ENCODE results near the gene DHRS3.
A peak's percentile ranks its signal among the peaks of the same experiment; 100 is the strongest.
"Not testable (repeated sequence)": the region's sequence is repeated elsewhere in the genome, so short reads cannot be mapped to it uniquely, and the experiment has no call there.

Gene DHRS3, protein sequence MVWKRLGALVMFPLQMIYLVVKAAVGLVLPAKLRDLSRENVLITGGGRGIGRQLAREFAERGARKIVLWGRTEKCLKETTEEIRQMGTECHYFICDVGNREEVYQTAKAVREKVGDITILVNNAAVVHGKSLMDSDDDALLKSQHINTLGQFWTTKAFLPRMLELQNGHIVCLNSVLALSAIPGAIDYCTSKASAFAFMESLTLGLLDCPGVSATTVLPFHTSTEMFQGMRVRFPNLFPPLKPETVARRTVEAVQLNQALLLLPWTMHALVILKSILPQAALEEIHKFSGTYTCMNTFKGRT

DNA sequence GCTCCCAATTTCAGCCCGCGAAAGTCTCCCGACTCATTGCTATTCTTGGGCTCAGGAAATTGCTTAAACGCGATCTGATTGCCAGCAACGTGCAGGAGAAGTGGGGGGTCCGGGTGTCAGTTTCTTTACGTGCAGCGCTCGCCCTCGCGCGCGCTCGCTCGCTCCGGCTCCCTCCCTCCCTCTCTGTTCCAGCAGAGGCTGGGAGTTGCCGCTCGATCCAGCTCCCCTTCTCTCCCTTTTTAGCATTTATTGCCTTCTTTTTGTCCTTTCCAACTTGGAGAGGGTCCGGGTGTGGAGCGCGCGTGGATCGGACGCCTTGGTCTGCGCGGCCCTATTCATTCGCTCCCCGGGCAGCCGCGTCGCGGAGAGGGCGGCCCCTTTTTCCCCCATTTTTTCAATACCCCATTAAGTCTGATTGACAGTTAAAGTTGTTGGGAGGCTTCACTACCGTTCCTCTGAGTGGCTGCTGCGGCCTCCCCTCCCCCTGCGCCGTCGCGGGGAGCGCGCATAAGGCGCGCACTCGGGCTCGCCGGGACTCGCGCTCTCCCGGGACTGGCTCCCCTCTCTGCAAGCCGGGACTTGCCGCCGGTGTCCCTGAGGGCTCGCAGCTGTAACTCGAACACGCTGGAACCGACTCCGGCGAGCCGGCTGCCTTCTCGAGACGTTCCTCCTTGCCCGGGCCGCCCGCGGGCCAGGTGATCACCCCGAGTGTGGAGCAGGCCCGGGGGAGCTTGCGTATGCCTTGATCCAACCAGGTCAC, at the start of gene DHRS3:
TSS of gene DHRS3 (minus strand) at position 310 of the 760 bp plus-strand sequence. CDS start 862 bp downstream, outside the sequence.
- peak; percentile 54 to 66 for DNase-seq

GRCh38 chr1:12666141-12666735, 48.2 kb upstream of the DHRS3 start:
- no peak for DNase-seq

GRCh38 chr1:12665511-12665910, 47.5 kb upstream of the DHRS3 start:
- DNase-seq = no peak

- no peak for DNase-seq
Measured at GRCh38 chr1:12662556-12662955, 44.5 kb upstream of the DHRS3 start.

DNA sequence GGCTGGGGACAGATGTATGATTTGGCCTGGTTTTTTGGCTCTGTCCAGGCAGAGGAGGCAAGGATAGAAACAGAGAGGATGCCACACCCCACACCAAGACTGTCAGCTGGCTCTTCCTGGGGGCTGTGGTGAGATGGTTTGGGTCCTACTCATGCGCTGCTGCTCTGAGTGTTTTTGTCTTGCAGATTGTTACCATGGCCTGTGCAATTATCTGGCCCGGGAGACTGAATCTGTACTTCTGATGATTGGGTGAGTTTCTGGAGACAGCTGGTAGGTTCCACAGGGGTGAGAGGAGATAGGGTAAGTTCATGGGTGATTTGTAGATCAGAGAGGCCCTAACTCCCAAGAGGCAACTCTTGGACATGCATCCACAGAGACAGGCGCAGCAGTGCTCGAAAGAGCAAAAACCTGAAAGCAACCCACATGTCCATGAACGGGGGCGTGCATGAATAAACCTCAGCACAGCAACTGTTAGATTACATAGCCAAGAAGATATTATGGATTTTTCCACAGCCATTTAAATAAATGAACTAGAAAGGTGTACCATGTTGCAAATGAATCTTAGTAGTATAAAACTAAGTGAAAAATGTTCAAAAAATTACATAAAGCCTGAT, 43.7 kb upstream of the DHRS3 start:
- DNase-seq = no peak

DNA sequence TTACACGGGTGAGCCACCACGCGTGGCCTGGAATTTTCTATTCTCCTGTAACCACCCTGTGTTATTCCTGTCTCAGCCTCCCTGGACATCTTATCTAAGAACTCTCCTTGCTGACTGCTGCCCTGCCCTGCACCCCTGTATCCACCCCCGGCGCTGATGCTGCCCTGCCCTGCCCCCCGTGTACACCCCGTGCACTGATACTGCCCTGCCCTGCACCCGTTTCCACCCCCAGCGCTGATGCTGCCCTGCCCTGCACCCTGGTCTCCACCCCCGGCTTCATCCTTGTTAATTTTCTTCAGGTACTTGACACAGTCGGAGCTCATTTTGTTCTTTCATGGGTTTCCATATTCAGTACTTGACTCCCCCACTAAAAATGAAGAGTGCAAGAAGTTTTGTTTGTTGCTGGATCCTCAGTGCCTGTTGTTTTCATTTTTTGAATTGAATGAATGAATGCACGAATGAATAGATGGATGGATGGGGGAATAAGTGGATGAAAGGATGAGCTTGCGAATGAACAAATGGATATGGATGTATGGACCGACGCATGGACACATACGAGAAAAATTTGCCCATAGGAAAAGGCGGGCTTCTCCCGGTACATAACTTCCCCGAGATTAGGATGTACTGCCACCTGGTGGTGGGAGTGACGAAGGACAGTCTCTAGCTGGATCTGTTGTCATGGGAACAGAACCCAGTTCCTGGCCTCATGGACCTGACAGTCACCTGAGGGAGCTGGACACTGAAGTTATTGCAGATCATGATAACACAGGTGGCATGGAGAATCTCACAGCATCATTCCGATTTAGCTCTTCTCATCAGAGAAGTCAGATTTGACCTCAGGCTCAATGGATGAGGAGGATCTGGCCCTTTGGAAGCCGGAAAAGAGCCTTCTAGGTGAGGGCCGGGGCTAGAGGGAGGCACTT, 40.8 kb upstream of the DHRS3 start:
- DNase-seq = peak; percentile 53 to 94

DNA sequence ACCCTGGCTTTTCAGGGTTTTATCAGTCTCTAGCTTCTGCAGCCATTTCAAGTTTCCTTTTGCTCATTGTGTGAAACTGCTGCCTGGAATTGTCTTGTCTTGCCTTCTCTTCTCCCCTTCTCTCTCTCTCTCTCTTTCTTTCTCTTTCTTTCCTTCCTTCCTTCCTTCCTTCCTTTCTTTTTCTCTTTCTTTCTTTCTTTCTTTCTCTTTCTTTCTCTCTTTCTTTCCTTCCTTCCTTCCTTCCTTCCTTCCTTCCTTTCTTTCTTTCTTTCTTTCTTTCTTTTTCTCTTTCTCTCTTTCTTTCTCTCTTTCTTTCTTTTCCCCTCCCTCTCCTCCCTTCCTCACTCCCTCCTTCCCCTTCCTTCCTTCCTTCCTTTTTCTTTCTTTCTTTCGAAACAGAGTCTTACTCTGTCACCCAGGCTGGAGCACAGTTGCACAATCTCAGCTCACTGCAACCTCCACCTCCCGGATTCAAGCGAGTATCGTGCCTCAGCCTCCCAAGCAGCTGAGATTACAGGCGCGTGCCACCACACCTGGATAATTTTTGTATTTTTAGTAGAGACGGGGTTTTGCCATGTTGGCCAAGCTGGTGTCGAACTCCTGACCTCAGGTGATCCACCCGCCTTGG, 40.0 kb upstream of the DHRS3 start:
- not testable (repeated sequence) for DNase-seq

DNA sequence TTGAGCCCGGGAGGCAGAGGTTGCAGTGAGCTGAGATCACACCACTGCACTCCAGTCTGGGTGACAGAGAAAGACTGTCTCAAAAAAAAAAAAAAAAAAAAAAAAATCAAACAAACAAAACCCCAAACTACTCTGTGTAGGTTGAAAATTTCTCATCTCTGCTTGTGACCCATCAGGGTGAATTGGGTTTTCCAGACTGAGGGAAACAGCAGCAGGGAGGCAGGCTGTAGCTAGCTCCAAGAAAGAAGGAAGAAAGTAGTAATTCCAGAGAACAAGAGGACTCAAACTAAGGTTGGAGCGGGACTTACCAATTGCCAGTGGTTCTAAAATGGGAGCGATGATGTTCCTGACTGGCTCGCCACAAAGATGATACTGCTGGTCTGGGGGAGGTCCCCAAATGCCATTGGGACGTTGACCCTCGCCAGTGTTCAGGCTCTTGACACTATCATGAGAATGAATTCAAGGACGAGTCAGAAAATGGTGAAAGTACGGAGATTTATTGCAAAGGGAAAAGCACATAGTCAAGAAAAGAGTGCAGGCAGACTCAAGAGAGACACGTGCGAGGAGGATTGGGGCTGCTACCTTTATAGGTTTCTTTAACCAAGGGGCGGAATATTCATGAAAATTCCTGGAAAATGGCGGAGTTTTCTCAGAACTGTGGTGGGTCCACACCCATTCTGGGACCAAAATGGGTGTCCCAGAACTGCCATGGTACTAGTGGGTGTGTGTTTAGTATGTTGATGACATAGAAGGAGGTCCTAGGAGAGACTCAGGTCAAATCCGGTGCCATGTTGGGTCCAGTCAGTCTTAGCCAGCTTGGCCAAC, 39.3 kb upstream of the DHRS3 start:
- peak in 1 of 2 donors; percentile 4 for DNase-seq

DNA sequence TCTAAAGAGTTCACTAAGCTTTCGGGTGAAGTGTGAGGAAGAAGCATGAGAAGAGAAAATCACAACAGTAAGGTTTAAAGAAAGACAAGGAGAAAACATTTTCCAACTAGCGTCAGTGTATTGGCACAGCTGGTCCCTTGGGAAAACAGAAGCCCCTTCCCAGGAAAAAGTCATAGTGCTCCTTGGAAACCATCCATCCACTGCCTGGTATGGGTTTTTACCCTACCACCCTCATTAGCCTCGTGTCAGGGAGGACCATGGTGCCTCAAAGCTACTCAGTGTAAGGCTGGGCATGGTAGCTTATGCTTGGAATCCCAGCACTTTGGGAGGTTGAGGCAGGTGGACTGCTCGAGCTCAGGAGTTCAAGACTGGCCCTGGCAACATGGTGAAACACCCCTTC, 38.6 kb upstream of the DHRS3 start:
- DNase-seq = no peak

DNA sequence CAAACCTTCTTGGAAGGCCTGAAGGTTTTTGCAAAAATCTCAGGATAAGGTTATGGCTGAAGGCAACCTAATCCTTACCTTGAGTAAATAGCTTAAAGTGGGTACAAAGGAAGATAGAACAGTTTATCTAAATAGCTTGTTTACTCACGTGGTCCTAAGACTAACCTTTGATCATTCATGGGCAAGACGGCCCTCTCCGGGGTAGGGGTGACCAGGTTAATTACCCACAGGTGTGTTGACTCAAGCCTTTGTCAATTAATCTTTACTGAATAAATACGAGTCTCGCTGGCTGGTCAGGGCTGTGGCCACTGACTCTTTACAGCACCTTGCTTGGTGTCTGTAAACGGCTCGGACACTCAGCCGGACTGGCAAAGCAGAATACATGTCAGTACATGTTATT, 36.6 kb upstream of the DHRS3 start:
- DNase-seq = no peak

- DNase-seq = no peak
Measured at GRCh38 chr1:12654004-12654567, 36.1 kb upstream of the DHRS3 start.

GRCh38 chr1:12649971-12650421, 32.0 kb upstream of the DHRS3 start:
- no peak for DNase-seq

DNA sequence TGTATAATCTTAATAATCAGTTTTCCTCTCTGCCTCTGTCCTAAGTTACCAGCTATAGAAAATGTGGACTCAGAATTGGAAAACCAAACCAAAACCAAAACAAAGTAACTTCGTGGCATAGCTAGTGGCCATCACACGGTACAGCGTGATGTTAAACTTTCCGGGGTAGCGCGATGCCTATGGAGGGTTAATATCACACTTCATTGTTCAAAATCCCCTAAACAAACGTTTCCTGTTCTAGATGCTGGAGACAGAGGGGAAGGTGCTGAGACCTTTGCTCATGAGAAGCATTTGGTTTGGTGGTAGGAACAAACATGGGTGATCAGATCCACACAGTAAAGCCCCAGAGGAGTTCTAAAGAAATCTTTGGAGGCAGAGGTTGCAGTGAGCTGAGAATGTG, 30.7 kb upstream of the DHRS3 start:
- no peak for DNase-seq

DNA sequence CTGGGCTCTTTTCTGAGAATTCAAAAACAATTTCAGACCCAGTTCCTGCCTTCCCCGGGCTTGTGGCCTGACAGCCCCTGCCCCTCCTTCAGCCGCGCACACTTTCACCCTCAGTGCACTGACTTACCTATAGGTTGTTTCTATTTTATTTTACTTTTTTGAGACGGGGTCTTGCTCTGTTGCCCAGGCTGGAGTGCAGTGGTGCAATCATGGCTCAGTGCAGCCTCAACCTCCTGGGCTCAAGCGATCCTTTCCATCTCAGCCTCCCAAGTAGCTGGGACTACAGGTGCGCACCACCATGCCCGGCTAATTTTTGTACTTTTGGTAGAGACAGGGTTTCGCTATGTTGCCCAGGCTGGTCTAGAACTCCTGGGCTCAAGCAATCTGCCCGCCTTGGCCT, 27.4 kb upstream of the DHRS3 start:
- DNase-seq = not testable (repeated sequence)

DNA sequence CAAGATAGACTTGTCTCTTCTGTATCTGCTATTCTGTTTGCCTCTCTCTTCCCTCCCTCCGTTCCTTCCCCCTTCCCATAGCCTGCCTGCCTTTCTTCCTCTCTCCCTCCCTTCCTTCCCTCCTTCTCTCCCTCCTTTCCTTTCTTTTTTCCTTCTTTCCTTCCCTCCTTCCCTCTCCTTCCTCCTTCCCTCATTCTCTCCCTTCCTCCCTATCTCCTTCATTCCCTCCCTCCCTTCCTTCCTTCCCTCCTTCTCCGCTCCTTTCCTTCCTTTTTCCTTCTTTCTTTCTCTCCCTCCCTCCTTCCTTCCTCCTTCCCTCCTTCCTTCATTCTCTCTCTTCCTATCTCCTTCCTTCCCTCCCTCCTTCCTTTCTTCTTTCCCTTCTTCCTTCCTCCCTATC, 26.8 kb upstream of the DHRS3 start:
- DNase-seq = no peak

GRCh38 chr1:12644237-12644636, 26.2 kb upstream of the DHRS3 start:
- no peak for DNase-seq

- DNase-seq = no peak
Measured at GRCh38 chr1:12643785-12644184, 25.8 kb upstream of the DHRS3 start, which contains the start of gene AADACL4. Gene AADACL4, plus strand, starts transcription at chr1:12644085. Its CDS starts 462 bp downstream, at chr1:12644547.

DNA sequence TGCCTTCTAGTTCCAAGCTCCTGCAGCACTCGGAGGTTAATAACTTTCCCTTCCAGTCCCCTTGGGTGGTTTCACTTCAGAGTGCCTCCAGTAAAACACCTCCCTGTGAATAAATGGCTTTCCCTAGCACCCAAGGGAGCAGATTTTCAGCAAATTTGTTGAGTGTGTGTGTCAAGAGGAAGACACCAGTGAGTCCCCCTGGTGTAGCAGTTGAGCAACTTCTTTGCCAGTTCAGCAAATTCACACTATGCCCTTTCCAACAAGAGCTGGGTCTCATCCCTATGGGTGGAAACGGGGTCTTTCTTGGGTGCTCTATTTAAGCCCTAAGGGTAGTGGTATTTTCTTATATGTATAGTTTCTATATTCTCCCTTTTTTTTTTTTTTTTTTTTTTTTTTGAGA, 25.1 kb upstream of the DHRS3 start:
- no peak for DNase-seq

- DNase-seq = no peak
Measured at GRCh38 chr1:12640958-12641272, 22.9 kb upstream of the DHRS3 start.

DNA sequence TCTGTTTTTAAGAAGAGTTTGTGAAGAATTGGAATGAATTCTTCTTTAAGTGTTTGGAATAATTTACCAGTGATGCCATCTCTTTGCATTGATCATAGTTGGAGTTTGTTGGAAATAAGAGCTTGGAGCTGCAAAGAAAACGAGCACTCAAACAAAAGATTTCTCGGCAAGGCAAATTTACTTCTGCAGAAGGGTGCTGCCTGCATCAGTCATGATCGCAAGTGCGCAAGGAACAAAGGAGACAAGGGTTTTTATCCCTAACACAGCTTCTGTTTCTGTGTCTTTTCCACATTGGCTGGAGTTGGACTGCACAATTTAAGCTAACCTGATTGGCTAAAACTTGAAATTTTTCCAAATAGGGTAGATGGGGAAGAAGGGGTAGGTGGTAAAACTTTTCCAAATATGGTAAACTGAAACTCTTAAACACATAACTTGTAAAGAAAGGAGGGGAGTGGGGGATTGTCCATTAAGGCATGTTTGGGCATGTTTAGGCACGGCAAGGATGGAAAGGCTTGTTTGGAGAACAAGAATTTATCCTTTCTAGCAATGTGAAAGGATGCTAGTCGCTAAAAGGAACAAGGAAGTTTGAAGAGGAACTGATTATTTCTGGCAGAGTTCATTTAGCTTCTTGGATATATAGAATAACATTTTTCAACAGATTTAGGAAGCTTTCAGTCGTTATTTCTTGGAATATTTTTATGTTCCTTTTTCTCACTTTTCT, 22.4 kb upstream of the DHRS3 start:
- DNase-seq = no peak
